WI38 (cell line): Measurements from ENCODE around the gene MPPE1.

Experiments used
- H3K4me3 ChIP-seq: 2 replicates; pipeline ENCODE4 v1.5.1; 2011; ENCODE audit warnings: low read depth, mild to moderate bottlenecking, control low read depth, low read length
- TF ChIP-seq, protein P1 (sequence below): IDR thresholded peaks from 2 replicates; pipeline ENCODE4 v1.5.1; 2012; ENCODE audit warnings: low read depth, mild to moderate bottlenecking, control low read depth, low read length

The MPPE1 gene

DNA sequence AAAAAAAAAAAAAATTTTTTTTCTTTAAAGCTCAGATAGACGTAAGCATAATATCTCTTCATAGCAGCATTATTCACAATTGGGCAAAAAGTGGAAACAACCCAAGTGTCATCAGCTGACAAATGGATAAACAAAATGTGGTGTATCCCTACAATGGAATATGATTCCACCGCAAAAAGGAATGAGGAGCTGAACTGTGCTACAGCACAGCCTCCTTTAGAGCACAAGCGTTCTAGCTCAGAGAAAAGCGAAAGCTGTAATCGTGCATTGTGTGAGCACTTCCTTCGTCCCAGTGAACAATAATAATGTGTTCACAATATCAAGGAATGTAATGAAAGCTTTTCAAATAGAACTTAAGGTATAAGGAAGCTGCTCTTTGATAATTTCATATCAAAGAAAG lies 68.6 kb downstream of the MPPE1 start:
- H3K4me3 ChIP-seq = no peak overlapping the region
- TF ChIP-seq, protein P1, sequence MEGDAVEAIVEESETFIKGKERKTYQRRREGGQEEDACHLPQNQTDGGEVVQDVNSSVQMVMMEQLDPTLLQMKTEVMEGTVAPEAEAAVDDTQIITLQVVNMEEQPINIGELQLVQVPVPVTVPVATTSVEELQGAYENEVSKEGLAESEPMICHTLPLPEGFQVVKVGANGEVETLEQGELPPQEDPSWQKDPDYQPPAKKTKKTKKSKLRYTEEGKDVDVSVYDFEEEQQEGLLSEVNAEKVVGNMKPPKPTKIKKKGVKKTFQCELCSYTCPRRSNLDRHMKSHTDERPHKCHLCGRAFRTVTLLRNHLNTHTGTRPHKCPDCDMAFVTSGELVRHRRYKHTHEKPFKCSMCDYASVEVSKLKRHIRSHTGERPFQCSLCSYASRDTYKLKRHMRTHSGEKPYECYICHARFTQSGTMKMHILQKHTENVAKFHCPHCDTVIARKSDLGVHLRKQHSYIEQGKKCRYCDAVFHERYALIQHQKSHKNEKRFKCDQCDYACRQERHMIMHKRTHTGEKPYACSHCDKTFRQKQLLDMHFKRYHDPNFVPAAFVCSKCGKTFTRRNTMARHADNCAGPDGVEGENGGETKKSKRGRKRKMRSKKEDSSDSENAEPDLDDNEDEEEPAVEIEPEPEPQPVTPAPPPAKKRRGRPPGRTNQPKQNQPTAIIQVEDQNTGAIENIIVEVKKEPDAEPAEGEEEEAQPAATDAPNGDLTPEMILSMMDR = no peak

DNA sequence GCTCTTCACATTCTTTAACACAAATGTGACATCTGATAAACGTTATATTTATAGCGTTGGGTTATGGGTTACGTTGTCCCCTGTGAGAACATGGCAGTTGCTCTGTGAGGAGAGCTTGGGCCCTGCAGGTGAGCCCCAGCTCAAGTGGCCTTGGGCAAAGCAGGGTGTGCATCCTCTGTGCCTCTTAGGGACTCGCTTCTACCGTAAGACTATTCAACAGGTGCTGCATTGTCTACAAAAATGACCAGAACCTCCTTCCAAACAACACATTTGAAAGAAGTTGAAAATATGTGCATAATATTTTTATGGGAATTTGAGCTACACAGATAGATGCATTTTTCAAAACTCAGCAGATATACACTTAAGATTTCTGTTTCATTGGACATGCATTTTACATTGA lies 73.3 kb downstream of the MPPE1 start:
- TF ChIP-seq, protein P1 = no peak
- no peak overlapping the region for H3K4me3 ChIP-seq
